Stimulated activated CD8-positive, alpha-beta memory T cell treated with anti-CD3 and anti-CD28 coated beads, Interleukin-15, amount 100 ng/mL, for 48 hours (primary cell): ENCODE data around the gene ZSCAN31.

ENCODE experiments used
- DNase-seq, 2 donors: peaks; one replicate each; pipeline ENCODE4 v3.0.0-alpha.2; 2020; ENCODE audit warnings: low read depth in 2 of 2

The ZSCAN31 gene

DNA sequence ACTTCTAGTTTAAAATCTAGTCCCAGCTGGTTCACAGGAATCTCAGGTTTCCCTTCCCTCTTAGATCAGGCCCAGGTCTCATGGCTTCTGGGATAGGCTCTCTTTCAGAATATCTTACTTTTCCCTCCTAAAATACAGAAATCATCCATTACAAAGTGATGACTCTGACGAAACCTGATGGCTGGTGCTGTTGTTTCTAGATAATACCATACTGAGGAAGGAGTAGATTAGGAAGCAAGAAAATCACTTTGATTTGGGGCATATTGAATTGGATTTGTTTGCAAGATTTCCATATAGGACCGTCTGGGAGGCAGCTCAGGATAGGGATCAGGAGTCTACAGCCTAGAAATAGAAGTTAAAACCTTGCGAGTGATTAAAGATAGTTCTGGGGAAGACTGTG, 17.4 kb upstream of the ZSCAN31 start:
- no peak for DNase-seq

DNA sequence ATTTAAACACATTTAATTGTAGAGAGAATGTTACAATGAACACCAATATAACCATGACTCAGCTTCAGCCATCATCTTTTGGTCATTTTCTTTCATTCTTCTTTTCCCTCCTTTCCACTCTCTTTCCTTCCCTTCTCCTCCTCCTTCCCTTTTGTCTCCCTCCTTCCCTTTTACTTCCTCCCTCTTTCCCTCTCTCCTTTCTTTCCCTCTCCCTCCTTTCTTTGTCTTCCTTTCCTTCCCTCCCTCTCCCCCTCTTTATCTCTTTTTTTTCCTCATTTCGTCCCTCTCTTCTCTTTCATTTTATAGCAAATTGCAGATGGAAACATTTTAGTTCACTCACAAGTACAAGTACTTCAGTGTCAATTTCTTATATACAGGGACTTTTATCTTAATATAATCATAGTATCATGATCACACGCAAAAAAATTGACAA, 15.6 kb upstream of the ZSCAN31 start:
- no peak for DNase-seq

DNA sequence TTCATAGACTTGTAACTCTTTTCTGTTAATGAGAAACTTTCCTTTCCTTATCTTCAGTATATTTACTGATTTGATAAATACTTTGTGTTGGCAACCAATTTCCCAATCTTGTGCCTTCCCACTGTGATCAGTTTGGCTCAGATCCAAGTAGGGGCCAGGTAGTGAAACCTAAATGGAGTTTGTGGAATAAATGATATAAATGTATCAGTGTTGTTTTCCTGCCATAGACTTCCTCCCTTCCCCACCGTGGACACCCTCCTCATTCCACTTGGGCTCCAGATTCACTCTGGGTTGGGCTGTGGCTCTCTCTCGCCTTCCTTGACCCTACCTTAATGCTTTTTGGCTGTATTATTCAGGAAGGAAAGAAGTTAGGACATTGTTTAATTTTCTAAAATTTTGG, 15.1 kb upstream of the ZSCAN31 start:
- DNase-seq: no peak

DNA sequence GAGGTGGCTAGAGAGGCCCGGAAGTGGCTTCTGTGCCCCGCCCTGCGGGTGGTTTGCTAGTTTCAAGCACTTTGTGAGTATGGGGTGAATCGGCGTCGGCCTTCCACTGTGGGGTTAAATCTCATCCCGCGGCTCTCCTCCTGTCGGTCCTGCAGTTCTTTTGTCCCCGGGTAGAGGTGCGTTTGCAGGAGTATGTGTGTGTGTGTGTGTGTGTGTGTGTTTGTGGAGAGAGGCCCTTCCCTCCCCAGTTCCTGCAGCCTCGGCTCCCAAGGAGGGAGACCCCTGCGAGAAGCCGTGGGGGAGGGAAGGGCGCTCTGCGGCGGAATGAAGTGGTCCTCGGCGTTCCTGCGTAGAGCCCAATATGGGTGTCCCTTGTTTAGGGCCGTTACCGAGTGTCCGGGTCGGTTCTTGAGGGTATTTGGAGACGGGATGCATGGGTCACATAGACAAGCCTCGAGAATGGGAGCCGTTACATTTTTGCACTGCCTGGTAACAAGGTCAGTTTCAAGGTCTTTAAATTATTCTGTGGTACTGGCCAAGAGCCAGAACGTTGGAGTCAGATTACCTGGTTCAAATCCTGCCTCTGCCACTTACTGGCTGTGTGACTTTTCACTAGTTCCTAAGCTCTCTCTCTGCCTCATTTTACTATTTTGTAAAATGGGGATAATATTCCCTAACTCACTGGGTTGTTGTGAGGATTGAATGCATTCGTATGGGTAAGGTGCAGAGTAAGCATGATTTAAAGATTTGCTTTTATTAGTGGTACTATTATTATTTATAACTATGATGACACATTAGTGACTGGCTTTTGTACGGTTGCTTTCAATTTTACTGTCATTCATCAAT, 14.2 kb upstream of the ZSCAN31 start, which contains the start of gene ZKSCAN3:
Gene ZKSCAN3, plus strand, starts transcription at position 56 of the 846 bp plus-strand sequence. CDS start 9,640 bp downstream, outside the sequence.
- peak; percentile 82 to 83 for DNase-seq

DNA sequence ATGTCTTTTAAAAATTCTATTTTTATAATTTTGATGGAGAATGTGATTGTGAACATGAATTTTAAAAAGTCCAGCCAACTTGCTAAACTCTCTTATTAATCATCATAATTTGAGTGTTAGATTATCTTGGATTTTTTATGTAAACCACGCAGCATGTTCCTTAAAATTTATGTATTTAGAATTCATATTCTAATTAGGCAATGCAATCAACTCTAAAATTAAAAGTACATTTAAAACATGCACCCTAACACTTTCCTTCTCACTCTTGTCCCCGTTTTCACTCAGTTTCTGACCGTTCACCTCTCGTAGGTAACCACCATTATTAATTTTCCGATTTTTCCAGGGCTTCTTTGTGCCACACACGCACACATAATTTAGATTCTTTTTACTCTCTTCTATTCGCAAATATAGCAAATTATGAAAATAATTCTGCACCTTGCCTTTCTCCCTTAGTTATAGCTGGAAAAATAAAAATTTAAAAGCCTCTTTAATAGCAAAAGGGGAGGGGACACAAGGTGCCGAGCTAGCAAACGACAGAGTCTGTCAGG, 13.5 kb upstream of the ZSCAN31 start:
- no peak for DNase-seq

DNA sequence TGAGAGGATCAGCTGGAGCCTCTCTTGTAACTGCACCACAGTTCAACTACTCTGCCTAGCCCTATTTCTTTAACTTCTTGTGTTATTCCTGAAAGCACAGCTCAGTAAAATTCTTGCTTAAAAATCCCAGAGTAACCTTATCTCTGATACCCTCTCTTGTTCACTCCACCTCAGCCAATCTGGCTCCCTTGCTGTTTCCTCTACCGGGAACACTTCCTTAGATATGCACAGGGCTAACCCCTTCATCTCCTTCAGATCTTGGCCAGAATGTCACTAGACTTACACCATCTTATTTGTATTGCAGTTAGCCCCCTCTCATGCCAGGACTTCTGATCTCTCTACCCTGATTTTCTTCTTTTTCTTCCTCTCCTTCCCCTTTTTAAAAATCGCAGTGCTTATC, 11.2 kb upstream of the ZSCAN31 start:
- no peak for DNase-seq

DNA sequence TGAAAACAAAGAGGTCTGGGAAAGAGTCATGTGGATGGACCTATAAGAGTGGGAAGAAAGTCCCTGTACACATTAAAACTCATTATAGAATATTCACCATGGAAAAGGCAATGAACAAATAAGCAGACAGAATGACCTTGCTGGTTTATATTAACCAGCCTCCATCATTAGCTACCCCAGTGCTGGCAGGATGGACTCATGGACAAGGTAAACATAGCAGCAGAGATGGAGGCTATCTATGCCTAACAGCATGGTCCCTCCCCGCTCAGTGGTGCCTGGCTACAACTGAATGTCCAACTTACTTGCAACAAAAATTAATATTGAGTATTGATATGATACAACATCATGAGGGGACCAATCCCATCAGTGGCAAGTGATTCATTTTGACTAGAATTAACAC, 9.3 kb upstream of the ZSCAN31 start:
- no peak for DNase-seq

DNA sequence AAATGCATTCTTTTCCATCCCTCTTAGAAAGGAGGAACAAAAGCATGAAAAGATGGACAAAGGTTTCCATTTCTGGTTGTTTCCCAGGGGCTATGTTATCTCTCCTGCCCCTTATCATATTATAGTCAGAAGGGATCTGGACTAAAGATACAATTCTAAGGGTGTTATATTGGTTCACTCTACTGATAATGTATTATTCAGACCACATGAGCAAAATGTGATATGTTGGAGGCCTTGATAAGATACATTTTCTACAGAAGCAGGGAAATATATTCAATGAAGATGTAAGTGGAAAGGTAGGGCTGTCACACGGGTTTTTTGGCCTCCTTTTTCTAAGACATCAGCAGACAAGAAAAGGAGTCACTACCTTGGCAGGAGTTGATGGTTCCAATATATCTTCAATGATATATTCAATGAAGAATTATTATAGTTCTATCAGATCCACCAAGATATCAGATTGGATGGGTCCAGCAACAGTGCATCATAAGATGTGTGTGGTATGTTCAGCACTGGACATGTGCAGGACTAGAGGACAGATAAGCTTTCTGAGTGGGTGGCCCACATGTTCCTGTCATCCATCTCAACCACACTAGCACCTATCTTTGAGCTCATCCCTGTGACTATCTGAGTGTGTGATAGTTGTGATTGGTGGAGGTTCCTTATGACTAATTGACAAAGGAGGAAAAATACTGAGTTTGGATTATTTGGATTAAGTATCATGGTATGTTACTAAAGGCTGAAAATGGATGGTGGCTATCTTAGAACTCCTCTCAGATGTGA, 8.1 kb upstream of the ZSCAN31 start:
- DNase-seq: no peak

DNA sequence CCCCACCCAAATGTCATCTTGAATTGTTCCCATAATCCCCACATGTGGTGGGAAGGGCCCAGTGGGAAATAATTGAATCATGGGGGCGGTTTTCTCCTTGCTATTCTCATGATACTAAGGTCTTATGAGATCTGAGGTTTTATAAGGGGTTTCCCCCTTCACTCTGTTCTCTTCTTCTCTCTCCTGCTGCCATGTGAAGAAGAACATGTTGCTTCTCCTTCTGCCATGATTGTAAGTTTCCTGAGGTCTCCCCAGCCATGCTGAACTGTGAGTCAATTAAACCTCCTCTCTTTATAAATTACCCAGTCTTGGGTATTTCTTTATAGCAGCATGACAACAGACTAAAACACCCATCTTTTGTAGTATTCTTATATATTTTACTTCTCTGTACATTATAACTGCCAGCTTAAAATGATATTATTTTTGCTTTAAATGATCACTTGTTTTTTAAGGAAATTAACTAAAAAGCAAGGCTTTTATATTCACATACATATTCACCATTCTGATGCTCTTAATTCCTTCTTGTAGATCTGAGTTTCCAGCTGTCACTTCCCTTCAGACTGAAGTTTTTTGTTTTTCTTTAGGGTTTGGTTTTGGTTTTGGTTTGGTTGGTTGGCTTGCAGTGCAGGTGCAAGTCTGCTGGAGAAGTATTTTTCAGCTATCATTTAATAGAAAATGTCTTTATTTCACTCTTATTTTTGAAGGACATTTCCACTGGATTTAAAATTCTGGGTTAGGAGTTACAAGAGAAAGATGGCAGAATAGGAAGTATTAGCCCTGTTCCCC, 4.6 kb upstream of the ZSCAN31 start:
- DNase-seq: no peak

DNA sequence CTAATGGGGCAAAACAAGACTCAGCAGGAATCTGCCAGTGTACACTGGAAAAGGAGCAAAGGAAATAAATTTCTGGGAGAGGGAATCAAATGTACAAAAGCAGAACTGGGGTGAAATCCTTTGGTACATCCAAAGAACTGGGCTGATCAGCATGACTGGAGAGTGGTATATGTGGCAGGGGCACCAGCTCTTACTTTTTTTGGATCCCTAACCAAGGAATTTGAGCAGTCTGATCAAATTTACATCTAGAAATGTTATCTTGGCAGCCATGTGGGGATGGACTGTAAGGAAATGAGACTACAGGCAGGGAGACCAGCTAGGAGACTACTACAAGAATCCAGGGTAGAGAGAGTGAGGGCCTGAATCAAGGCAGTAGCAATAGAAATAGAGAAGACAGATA, 1.2 kb upstream of the ZSCAN31 start:
- no peak for DNase-seq

DNA sequence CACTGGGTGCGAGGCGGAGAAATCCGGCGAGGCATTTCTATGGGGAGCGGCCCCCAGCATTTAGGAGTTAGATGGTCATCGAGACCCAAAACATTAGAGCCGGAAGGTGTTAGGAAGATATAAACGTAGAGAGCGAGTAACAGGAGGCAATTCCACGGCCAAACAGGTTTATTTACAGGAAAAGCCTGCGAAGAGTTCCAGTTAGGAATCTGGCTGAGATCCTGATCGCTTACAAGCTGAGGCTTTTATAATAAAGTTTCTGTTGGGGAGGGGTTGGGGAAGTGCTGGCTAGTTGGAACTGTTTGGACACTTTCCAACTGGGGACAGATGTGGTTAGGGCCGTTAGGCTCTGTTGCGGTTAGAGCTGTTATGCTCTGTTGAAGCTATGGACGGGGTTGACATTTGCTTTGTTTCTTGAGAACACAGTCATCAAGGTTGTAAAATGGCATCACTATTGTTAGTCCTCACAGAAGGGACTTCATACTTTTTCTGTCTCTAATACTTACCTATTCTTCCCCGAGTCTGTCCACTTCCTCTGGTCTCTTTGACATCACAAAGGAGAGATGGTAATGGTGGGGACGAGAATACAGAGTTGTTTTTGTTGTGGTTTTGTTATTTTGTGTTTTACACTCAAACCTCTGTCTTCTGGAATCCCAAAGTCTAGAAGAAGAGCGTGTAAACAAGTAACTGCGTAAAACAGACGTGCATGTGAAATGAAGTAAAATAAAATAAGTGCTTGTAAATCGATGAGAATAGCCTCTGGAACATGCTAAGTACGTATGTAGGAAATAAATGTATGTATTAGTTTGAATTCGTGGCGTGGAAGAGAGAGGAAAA, 554 bp upstream of the ZSCAN31 start:
- DNase-seq: no peak

DNA sequence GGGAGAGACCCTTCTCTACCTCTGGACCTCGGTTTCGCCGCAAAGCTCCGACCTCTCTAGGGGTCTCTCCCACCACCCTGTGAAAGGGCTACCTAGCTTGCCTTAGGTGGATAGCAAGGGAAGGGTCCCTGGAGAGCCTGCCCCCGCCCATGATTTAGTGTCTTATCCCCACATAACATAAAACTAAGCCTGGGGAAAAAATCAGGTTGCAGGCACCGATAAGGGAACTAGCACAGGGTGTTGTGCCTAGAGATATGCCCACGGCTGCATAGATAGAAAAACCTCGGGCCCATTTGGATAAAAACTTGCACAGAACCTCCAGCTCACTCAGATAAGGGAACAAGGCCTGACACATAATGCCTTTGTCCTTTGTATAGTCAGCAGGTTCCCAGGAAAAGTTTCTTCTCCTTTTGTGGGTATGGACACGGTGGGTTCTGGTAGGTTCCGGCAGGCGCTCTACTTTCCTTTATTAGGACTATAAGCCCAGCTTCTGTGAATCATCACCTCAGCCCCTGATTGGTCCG, 846 bp downstream of the ZSCAN31 start:
- DNase-seq: no peak

DNA sequence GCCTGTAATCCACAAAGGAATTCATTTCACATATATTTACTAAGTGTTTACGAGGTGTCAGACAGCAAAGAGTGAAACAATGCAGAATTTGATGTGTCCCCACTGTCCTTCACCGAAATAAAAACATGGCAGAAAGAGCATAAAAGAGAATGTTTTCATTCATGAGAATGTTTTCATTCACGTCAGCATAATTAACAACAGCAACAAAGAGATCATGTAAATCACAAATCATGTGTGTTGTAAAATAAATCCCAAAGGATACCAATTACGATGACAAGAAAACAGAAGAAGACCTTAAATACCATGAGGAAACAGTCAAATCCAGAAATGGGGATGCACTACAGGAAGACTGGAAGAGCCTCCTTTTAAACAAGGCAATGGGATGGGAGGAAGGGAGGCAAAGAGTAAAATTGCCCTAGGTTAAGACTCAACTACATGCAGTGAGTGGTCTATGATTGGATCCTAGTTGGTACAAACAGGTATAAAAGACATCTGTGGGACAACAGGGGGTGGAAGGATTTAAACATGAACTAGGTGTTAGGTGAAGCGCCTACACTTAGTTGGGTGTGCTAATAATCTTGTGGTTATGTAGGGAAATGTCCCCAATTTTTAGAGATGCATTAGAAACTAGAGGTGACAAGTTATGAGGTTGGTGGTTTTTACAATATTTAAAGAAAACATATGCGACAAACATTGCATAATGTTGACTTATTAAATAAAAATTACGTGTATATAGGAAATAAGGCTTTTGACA, 1.5 kb downstream of the ZSCAN31 start:
- DNase-seq: no peak

DNA sequence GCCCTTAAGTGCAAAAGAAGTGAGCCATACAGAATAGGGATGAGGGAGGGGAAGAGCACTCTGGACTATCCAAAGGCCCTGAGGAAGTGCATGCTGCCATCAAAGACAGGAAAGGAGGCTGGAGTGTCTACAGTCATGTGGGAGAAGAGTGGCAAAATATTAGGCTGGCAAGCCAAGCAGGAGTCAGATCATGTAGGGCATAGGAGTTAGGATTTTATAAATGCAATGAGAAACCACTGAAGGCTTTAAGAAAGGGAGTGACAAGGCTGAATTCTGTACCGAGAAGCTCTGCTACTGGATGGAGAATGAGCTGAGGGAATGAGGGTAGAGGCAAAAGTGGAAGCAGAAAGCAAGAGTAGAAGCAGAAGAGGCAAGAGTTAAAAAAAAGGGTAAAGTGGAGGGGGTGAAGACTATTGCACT, 2.3 kb downstream of the ZSCAN31 start:
- no peak for DNase-seq

DNA sequence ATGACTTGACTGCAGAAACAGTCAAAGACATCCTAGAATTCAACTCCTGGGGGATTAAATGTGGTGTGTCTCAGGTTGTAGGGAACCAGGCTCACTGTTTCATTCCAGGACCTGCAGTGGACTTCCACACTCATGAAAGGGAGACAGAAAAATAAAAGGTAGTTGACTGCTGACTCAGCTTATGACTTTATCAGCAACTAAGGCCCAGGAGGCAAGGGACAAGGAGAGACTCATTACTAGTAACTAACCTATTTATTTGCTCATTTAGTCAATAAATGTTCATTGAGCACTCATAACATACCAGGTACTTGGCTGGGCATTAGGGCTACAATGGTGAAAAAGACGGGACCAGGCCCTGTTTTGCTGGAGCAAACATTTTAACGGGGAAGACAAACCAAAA, 2.9 kb downstream of the ZSCAN31 start:
- DNase-seq: no peak

DNA sequence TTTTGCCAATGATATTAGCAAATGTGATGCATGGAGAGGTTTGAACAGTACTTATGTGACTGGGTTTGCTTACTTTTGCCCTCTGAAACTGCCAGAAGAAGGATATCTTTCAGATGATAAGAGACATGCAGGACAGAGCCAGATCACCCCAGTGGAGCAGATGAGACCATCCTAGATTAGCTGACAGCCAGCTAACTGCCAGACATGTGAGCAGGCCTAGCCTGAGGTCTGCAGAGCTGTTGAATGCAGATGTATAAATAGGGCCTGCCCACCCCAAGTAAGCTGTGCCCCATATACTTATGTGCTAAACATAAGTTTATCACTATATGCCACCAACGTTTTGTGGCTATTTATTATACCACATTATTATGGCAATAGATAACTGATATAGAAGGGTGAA, 5.9 kb downstream of the ZSCAN31 start:
- no peak for DNase-seq

DNA sequence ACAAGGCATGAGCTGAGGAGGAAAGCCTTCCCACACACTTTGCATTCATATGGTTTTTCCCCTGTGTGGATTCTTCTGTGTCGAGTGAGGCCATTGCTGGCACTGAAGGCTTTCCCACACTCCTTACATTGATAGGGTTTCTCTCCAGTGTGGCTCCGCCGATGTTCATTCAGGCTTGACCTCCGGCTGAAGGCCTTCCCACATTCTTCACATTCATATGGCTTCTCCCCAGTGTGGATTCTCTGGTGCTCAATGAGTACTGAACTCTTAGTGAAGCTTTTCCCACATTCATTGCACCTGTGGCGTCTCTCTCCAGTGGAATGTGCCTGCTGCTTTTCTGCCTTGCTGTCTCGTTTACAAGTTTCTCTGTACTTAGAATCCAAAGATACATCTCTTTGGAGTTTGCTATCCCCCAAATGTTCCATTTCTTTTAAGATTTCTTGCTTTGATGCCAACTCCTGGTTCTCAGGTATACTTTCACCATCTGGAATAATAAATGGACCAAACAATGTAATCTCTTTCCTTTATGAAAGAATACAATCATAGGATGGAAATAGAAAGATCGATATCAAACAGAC, 9.5 kb downstream of the ZSCAN31 start:
- DNase-seq: no peak

DNA sequence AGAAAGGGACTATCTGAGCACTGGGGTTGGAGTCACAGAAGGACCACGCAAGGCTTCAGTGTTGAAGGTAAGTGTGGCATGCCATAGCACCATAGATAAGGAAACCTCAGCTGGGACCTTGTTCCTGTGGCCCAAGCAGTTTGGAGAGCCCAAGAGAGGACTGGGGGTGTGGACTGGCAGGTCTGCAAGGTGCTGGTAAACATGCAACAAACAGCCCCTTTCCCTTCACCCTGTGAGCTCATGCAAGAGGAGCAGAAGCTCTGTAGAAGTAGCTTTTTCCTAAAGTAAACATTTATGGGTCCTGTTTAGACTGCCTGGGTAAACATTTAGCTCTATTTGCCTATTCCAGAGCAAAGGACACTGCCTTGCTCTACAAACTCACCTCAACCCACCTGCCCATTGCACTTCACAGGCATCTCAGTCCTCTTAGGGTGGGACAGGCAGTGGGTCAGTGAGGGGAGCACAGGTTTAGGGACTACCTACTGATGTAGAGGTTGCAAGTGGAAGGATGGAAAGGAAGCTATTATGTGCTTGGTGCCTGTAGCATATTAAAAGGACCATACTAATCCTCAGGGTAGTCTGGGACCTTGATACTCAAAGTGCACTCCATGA, 12.0 kb downstream of the ZSCAN31 start:
- no peak for DNase-seq

DNA sequence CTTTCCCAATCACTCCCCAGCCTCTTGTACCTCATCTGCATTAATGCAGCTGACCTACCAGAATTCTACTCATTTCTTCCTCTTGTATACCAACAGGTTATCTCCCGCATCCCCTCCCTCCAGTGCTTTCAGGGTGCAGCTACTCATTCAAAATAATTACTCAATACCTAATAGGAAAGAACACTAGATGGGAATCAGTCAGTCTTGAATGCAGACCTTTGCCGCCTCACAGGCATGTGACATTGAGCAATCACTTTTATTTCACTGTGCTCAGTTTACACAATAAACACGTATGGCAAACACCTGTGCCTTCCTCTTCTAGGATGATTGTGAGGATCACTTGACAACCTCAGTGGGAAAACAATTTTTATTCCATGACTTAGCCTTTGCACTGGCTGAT, 13.3 kb downstream of the ZSCAN31 start:
- DNase-seq: no peak
